GM12872 (cell line): ENCODE measurements around the gene ALCAM.

Source experiments
- TF ChIP-seq, protein P1 (sequence below): IDR thresholded peaks from 3 replicates; pipeline ENCODE4 v1.5.1; 2011; ENCODE audit warnings: low read depth, mild to moderate bottlenecking, low read length, moderate library complexity; ENCODE audit not compliant: insufficient read depth

ALCAM gene

DNA sequence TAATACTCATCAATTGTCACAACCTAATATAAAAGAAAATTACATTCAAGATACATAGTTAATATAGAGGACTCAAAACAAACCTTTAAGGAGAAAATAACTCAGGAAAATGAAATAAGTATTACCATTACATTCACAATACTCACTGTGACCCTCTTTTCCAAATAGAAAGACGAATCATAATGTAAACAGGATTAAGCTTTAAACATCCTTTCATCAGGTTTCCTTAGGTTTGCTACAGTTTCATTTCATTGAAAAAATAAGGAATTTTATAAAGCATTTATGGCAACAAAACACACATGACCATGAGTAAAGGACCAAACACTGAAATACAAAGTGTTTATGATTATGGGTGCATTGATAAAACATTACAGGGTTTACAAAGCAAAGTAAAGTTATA, 162.7 kb downstream of the ALCAM start:
- TF ChIP-seq, protein P1, sequence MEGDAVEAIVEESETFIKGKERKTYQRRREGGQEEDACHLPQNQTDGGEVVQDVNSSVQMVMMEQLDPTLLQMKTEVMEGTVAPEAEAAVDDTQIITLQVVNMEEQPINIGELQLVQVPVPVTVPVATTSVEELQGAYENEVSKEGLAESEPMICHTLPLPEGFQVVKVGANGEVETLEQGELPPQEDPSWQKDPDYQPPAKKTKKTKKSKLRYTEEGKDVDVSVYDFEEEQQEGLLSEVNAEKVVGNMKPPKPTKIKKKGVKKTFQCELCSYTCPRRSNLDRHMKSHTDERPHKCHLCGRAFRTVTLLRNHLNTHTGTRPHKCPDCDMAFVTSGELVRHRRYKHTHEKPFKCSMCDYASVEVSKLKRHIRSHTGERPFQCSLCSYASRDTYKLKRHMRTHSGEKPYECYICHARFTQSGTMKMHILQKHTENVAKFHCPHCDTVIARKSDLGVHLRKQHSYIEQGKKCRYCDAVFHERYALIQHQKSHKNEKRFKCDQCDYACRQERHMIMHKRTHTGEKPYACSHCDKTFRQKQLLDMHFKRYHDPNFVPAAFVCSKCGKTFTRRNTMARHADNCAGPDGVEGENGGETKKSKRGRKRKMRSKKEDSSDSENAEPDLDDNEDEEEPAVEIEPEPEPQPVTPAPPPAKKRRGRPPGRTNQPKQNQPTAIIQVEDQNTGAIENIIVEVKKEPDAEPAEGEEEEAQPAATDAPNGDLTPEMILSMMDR, result no peak

DNA sequence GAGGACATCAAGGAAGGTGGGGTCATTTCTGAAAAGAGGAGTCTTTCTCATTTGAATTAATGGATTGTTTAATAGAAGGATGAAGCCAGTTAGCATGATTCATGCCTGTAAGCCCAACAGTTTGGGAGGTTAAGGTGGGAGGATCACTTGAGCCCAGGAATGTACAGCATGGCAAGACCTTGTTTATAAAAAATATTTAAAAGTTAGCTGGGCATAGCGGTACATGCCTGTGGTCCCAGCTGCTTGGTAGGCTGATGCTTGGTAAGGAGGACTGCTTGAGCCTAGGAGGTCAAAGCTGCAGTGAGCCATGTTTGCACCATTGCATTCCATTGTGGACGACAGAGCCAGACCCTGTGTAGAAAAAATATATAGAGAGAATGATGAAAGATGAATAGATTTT, 165.5 kb downstream of the ALCAM start:
- TF ChIP-seq, protein P1, result no peak

DNA sequence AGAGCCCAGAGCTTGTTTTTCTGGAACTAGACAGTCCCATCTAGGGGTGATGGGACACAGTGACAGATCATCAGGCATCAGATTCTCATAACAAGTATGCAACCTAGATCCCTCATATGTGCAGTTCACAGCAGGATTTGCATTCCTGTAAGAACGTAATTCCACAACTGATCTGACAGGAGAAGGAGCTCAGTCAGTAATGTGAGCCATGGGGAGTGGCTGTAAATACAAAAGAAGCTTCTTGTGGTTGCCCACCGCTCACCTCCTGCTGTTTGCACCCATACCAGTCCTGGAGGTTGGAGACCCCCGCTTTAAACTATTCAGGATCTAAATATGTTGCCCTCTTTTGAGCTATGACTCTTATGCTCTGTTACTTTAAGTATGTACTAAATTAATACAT, 167.3 kb downstream of the ALCAM start:
- TF ChIP-seq, protein P1, result no peak

DNA sequence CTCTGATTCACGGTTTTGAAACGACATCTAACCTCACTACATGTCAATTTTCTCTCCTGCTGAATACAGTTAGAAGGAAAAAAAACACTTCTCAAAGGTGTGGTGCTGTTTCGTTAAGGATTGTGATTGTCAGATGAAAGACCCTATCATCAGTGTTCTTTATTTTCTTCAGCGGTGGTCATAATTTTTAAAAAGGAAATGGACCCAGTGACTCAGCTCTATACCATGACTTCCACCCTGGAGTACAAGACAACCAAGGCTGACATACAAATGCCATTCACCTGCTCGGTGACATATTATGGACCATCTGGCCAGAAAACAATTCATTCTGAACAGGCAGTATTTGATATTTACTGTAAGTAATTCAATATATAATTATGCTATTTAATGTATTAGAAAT, 167.8 kb downstream of the ALCAM start:
- TF ChIP-seq, protein P1, result no peak

DNA sequence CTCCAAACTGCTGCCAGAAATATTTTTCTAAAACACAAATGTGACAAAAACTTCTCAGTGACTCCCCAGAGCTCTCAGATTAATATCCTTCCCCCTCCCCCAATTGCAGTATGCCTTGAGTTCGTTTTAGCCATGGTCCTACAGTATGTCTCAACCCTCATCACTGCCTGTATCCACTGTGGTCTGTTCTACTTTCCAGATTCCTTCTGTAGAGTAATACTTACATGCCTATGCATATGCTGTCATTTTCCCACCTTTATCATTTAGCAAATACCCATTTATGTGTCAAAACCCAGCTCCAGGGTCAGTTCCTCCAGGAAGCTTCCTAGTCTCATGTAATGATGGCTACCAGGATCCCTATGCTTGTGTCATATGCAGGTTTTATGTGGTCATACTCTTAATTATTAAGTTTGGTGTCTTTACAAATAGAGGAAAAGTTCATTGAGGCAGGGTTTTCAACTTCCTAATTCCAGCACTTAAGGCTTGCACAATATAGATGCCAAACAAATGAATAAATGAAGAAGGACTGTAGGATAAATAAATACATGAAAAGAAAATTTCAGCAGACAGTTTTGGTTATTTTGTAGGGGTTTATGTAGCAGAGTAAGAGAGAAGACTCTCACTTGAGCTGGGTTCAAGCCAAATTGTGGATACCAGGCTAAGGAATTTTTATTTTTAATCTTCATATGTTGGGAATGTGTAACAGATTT, 170.8 kb downstream of the ALCAM start:
- TF ChIP-seq, protein P1, result no peak

DNA sequence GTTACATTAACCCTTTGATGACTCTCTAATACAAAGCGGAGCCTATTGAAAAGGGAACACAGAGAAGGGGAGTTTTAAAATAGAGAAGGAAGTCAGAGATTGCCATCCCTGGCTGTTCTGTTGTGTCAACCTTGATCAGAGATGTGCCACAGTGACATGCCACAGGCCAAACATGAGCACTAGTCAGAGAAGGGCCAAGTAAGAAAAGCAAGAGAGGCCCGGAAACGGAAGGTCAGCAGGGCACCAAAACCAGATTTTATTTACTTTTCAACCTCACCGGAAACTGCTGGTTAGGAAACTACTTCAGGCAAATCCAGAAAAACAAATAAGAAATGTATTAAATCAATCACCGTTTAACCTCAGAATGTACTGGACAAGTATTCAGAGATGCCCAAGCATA, 171.8 kb downstream of the ALCAM start:
- TF ChIP-seq, protein P1, result no peak

DNA sequence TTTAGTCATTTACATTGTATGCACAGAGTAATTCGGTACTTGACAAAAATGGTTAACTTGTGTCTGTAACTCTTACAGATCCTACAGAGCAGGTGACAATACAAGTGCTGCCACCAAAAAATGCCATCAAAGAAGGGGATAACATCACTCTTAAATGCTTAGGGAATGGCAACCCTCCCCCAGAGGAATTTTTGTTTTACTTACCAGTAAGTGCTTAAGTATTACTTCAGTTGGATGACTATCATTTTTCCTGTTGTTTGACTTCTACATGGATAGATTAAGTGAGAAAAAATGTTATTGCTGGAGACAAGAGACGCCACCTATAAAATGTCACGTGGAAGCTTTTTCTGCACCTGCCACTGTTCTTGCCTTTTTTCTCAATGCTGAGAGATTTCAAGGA, 173.2 kb downstream of the ALCAM start:
- TF ChIP-seq, protein P1, result no peak
